Nephron progenitor cell (in vitro differentiated cells): ENCODE data around the gene FGGY.

Experiments
- DNase-seq: peaks from one replicate; pipeline ENCODE4 v3.0.0; 2021
- H3K27ac Mint-ChIP-seq: 2 replicates; pipeline ENCODE4 v1.8.0; 2021; ENCODE audit warnings: mild to moderate bottlenecking, moderate library complexity, mixed read lengths
- H3K27me3 Mint-ChIP-seq: 2 replicates; pipeline ENCODE4 v1.8.0; 2021; ENCODE audit warnings: mild to moderate bottlenecking, low read depth, mixed read lengths; ENCODE audit not compliant: poor library complexity
- H3K36me3 Mint-ChIP-seq: 2 replicates; pipeline ENCODE4 v1.8.0; 2021; ENCODE audit warnings: low read depth, mixed read lengths
- H3K4me1 Mint-ChIP-seq: 2 replicates; pipeline ENCODE4 v1.8.0; 2021; ENCODE audit warnings: mixed read lengths
- H3K4me3 Mint-ChIP-seq: 2 replicates; pipeline ENCODE4 v1.8.0; 2021; ENCODE audit warnings: mild to moderate bottlenecking, moderate library complexity, mixed read lengths
- H3K9me3 Mint-ChIP-seq: 2 replicates; pipeline ENCODE4 v1.8.0; 2021; ENCODE audit warnings: mild to moderate bottlenecking, moderate library complexity, mixed read lengths
- CTCF ChIP-seq: fragments of 200-600 bp; sonication (generic); IDR thresholded peaks from 2 replicates; pipeline ENCODE4 v1.5.0; 2021; ENCODE audit warnings: antibody characterized with exemption

FGGY gene

GRCh38 chr1:59766227-59766855 is 469.4 kb downstream of the FGGY start:
- Mint-ChIP-seq H3K9me3 (no peaks in the 10 kb centered on the region), H3K4me1 (peaks cover 14% of the 10 kb centered on the region), H3K4me3 (no peak overlapping the region), H3K27me3 (peaks cover 3% of the 10 kb centered on the region), H3K36me3 (peaks cover 5% of the 10 kb centered on the region), H3K27ac (no peak overlapping the region)
- no peak for TF ChIP-seq CTCF
- no peak for DNase-seq

- peaks cover 5% of the 10 kb centered on the region for H3K36me3 Mint-ChIP-seq
- no peak for TF ChIP-seq CTCF
- peaks cover 14% of the 10 kb centered on the region for H3K4me1 Mint-ChIP-seq
- peaks cover 3% of the 10 kb centered on the region for H3K27me3 Mint-ChIP-seq
- no peak overlapping the region for H3K4me3 Mint-ChIP-seq
- H3K9me3 Mint-ChIP-seq = no peaks in the 10 kb centered on the region
- no peak for DNase-seq
- H3K27ac Mint-ChIP-seq = no peak overlapping the region
Observed at GRCh38 chr1:59767119-59767518, 470.2 kb downstream of the FGGY start.

GRCh38 chr1:59768792-59769735 is 472.2 kb downstream of the FGGY start:
- H3K4me1 Mint-ChIP-seq = peaks cover 14% of the 10 kb centered on the region
- TF ChIP-seq CTCF = no peak
- DNase-seq = no peak
- H3K27ac Mint-ChIP-seq = no peak overlapping the region
- H3K4me3 Mint-ChIP-seq = no peak overlapping the region
- H3K27me3 Mint-ChIP-seq = peaks cover 3% of the 10 kb centered on the region
- H3K9me3 Mint-ChIP-seq = no peaks in the 10 kb centered on the region
- H3K36me3 Mint-ChIP-seq = peaks cover under 1% of the 10 kb centered on the region

- no peak overlapping the region for H3K4me3 Mint-ChIP-seq
- no peak for TF ChIP-seq CTCF
- H3K4me1 Mint-ChIP-seq = peaks cover 14% of the 10 kb centered on the region
- DNase-seq = no peak
- no peak overlapping the region for H3K27ac Mint-ChIP-seq
- H3K36me3 Mint-ChIP-seq = no peaks in the 10 kb centered on the region
- H3K27me3 Mint-ChIP-seq = peaks cover 3% of the 10 kb centered on the region
- H3K9me3 Mint-ChIP-seq = no peaks in the 10 kb centered on the region
Observed at GRCh38 chr1:59769736-59770095, 472.8 kb downstream of the FGGY start.

- H3K27me3 Mint-ChIP-seq = peaks cover 3% of the 10 kb centered on the region
- TF ChIP-seq CTCF = no peak
- no peak for DNase-seq
- H3K9me3 Mint-ChIP-seq = no peaks in the 10 kb centered on the region
- H3K4me1 Mint-ChIP-seq = peaks cover 11% of the 10 kb centered on the region
- H3K36me3 Mint-ChIP-seq = no peaks in the 10 kb centered on the region
- no peak overlapping the region for H3K27ac Mint-ChIP-seq
- no peak overlapping the region for H3K4me3 Mint-ChIP-seq
Observed at GRCh38 chr1:59771361-59771760, 474.5 kb downstream of the FGGY start.
